ENCODE data around the gene PLCH1.

DNA sequence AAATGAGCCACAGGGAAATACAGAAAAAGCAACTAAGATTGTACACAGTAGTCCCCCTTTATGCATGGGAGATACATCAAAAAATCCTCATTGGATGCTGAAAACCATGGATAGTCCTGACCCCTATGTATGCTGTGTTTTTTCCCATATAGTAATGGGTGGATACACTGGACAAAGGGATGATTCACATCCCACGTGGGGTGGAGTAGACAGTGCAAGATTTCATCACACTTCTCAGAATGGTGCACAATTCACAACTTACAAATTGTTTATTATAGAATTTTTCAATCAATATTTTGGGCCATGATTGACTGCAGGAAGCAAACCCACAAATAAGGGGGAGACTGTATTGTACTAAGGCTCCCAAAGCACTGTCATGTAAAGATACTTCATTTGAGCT, 227.0 kb downstream of the PLCH1 start:
- TF ChIP-seq, protein P1, sequence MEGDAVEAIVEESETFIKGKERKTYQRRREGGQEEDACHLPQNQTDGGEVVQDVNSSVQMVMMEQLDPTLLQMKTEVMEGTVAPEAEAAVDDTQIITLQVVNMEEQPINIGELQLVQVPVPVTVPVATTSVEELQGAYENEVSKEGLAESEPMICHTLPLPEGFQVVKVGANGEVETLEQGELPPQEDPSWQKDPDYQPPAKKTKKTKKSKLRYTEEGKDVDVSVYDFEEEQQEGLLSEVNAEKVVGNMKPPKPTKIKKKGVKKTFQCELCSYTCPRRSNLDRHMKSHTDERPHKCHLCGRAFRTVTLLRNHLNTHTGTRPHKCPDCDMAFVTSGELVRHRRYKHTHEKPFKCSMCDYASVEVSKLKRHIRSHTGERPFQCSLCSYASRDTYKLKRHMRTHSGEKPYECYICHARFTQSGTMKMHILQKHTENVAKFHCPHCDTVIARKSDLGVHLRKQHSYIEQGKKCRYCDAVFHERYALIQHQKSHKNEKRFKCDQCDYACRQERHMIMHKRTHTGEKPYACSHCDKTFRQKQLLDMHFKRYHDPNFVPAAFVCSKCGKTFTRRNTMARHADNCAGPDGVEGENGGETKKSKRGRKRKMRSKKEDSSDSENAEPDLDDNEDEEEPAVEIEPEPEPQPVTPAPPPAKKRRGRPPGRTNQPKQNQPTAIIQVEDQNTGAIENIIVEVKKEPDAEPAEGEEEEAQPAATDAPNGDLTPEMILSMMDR (IDR thresholded peaks at IDR 0.05; ENCODE audit: insufficient read depth, low read length) = no peak
- TF ChIP-seq GABPA (IDR thresholded peaks at IDR 0.05; ENCODE audit: low read depth) = no peak
- TF ChIP-seq POLR2AphosphoS5 (IDR thresholded peaks at IDR 0.05; ENCODE audit: low read depth) = no peak
- TF ChIP-seq, protein P2, sequence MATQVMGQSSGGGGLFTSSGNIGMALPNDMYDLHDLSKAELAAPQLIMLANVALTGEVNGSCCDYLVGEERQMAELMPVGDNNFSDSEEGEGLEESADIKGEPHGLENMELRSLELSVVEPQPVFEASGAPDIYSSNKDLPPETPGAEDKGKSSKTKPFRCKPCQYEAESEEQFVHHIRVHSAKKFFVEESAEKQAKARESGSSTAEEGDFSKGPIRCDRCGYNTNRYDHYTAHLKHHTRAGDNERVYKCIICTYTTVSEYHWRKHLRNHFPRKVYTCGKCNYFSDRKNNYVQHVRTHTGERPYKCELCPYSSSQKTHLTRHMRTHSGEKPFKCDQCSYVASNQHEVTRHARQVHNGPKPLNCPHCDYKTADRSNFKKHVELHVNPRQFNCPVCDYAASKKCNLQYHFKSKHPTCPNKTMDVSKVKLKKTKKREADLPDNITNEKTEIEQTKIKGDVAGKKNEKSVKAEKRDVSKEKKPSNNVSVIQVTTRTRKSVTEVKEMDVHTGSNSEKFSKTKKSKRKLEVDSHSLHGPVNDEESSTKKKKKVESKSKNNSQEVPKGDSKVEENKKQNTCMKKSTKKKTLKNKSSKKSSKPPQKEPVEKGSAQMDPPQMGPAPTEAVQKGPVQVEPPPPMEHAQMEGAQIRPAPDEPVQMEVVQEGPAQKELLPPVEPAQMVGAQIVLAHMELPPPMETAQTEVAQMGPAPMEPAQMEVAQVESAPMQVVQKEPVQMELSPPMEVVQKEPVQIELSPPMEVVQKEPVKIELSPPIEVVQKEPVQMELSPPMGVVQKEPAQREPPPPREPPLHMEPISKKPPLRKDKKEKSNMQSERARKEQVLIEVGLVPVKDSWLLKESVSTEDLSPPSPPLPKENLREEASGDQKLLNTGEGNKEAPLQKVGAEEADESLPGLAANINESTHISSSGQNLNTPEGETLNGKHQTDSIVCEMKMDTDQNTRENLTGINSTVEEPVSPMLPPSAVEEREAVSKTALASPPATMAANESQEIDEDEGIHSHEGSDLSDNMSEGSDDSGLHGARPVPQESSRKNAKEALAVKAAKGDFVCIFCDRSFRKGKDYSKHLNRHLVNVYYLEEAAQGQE (IDR thresholded peaks at IDR 0.05; ENCODE audit: insufficient replicate concordance, low read depth) = no peak

Measured in HL-60 (cell line).